H1 (cell line): ENCODE measurements around the gene KCNMB1. TPM values are rescaled to one million over a fixed set of nuclear protein-coding genes. Genes with fewer than 3 reads are reported as not detected.
A peak's percentile ranks its signal among the peaks of the same experiment; 100 is the strongest.

Experiments used
- CTCF ChIA-PET: fragments of 300-600 bp; sonication (Branson Sonifier 250); formaldehyde crosslinking; loops from one replicate; lab custom pipeline; 2021; ENCODE audit not compliant: partially characterized antibody; lab: Charles Lee
- POLR2A ChIA-PET: fragments of 300-600 bp; sonication (Branson Sonifier 250); formaldehyde crosslinking; loops from one replicate; lab custom pipeline; 2021; ENCODE audit warnings: inconsistent platforms; ENCODE audit not compliant: partially characterized antibody; lab: Charles Lee
- DNase-seq, 2 experiments: peaks; one replicate each; pipeline versions ENCODE4 v3.0.0 to v3.0.0-alpha.2; 2010 to 2022; ENCODE audit warnings: low spot score in 2 of 2, low read depth in 1 of 2, mixed read lengths in 1 of 2
- FAIRE-seq: peaks from 2 replicates; lab custom pipeline; 2011; peaks lifted over from hg19 to GRCh38; lab: Jason Lieb, UNC
- H2AFZ ChIP-seq: 2 replicates; pipeline ENCODE4 v1.8.1; 2012; ENCODE audit warnings: low read length, inconsistent platforms
- H2AK5ac ChIP-seq: 2 replicates; pipeline ENCODE4 v1.6.1; 2013; ENCODE audit warnings: low read depth, low read length
- H2BK120ac ChIP-seq: replicated peaks from 2 replicates; pipeline ENCODE3; 2013; ENCODE audit warnings: low read depth, low read length, inconsistent platforms
- H2BK12ac ChIP-seq: 2 replicates; pipeline ENCODE4 v1.6.1; 2013; ENCODE audit warnings: low read depth, low read length
- H2BK15ac ChIP-seq: 2 replicates; pipeline ENCODE4 v1.6.1; 2013; ENCODE audit warnings: low read length
- H2BK20ac ChIP-seq: 2 replicates; pipeline ENCODE4 v1.6.1; 2013; ENCODE audit warnings: low read length
- H2BK5ac ChIP-seq: 2 replicates; pipeline ENCODE4 v1.6.1; 2013; ENCODE audit warnings: low read depth, low read length
- H3K14ac ChIP-seq: 2 replicates; pipeline ENCODE4 v1.6.1; 2013; ENCODE audit warnings: inconsistent platforms; ENCODE audit not compliant: insufficient read length
- H3K18ac ChIP-seq: 2 replicates; pipeline ENCODE4 v1.6.1; 2013; ENCODE audit warnings: low read length; ENCODE audit errors: extremely low read depth
- H3K23ac ChIP-seq: 2 replicates; pipeline ENCODE4 v1.6.1; 2013; ENCODE audit warnings: inconsistent platforms; ENCODE audit not compliant: insufficient read length
- H3K23me2 ChIP-seq: 2 replicates; pipeline ENCODE4 v1.6.1; 2013; ENCODE audit warnings: low read depth, low read length
- H3K27ac ChIP-seq: 2 replicates; pipeline ENCODE4 v1.6.1; 2011; ENCODE audit warnings: low read depth, low read length, inconsistent platforms
- H3K27me3 ChIP-seq, 4 experiments: replicated peaks in 1 of 4; 1 replicate in 1 of 4; 2 replicates in 3 of 4; pipeline versions ENCODE4 v1.6.1 to v1.8.1; 2011 to 2013; ENCODE audit warnings: low read length in 3 of 4, mild to moderate bottlenecking in 3 of 4, inconsistent platforms in 2 of 4, mixed read lengths in 2 of 4, moderate library complexity in 1 of 4; ENCODE audit not compliant: control insufficient read depth in 3 of 4, insufficient read depth in 3 of 4; ENCODE audit errors: extremely low read depth in 1 of 4
- H3K36me3 ChIP-seq, 4 experiments: 2 replicates each; pipeline versions ENCODE4 v1.6.1 to v1.8.1; 2011 to 2013; ENCODE audit warnings: mild to moderate bottlenecking in 4 of 4, low read length in 3 of 4, moderate library complexity in 2 of 4, control low read depth in 1 of 4, inconsistent platforms in 1 of 4; ENCODE audit not compliant: insufficient read depth in 4 of 4, control insufficient read depth in 2 of 4
- H3K4ac ChIP-seq: replicated peaks from 2 replicates; pipeline ENCODE3; 2013; ENCODE audit warnings: low read length, low read depth, mixed read lengths, inconsistent platforms; ENCODE audit not compliant: insufficient read length
- H3K4me1 ChIP-seq, 4 experiments: replicated peaks in 1 of 4; 1 replicate in 1 of 4; 2 replicates in 3 of 4; pipeline versions ENCODE4 v1.6.1 to v1.8.1; 2011 to 2013; ENCODE audit warnings: low read length in 3 of 4, inconsistent platforms in 2 of 4, mixed read lengths in 1 of 4; ENCODE audit not compliant: insufficient read depth in 4 of 4, control insufficient read depth in 3 of 4
- H3K4me2 ChIP-seq, 2 experiments: 2 replicates each; pipeline versions ENCODE4 v1.6.1 to v1.8.1; 2011 to 2013; ENCODE audit warnings: low read depth in 2 of 2, low read length in 2 of 2, control low read depth in 1 of 2, inconsistent platforms in 1 of 2, mild to moderate bottlenecking in 1 of 2; ENCODE audit not compliant: insufficient read depth in 1 of 2
- H3K4me3 ChIP-seq, 4 experiments: fragments of 200-600, 300-600 bp in 1 of 4; sonication (generic), shearing (Covaris generic), sonication (Bioruptor Twin) in 1 of 4; 2 replicates each; pipeline versions ENCODE4 v1.5.1 to v1.8.1; 2011 to 2016; ENCODE audit warnings: low read length in 4 of 4, low read depth in 3 of 4, control low read depth in 2 of 4, inconsistent platforms in 2 of 4, mild to moderate bottlenecking in 2 of 4, mixed read lengths in 1 of 4, moderate library complexity in 1 of 4; ENCODE audit not compliant: insufficient read depth in 2 of 4; ENCODE audit errors: extremely low read depth in 1 of 4
- H3K56ac ChIP-seq: replicated peaks from 2 replicates; pipeline ENCODE3; 2013; ENCODE audit warnings: low read depth, mild to moderate bottlenecking, mixed read lengths, low read length, inconsistent platforms; ENCODE audit not compliant: insufficient read length
- H3K79me1 ChIP-seq: 2 replicates; pipeline ENCODE4 v1.6.1; 2013; ENCODE audit warnings: low read depth, low read length, control low read depth
- H3K79me2 ChIP-seq, 2 experiments: 2 replicates each; pipeline versions ENCODE4 v1.6.1 to v1.8.1; 2012 to 2013; ENCODE audit warnings: low read length in 2 of 2, mild to moderate bottlenecking in 2 of 2, inconsistent platforms in 1 of 2; ENCODE audit not compliant: insufficient read depth in 2 of 2, control insufficient read depth in 1 of 2
- H3K9ac ChIP-seq, 4 experiments: replicated peaks in 1 of 4; 1 replicate in 1 of 4; 2 replicates in 3 of 4; pipeline versions ENCODE4 v1.6.1 to v1.8.1; 2011 to 2013; ENCODE audit warnings: low read depth in 3 of 4, low read length in 3 of 4, control low read depth in 2 of 4, mild to moderate bottlenecking in 2 of 4, moderate library complexity in 2 of 4, inconsistent platforms in 1 of 4; ENCODE audit errors: extremely low read depth in 1 of 4
- H3K9me3 ChIP-seq, 2 experiments: 2 replicates each; pipeline versions ENCODE4 v1.6.1 to v1.8.1; 2012 to 2013; ENCODE audit warnings: mild to moderate bottlenecking in 2 of 2, moderate library complexity in 2 of 2, control low read depth in 1 of 2, inconsistent platforms in 1 of 2, low read depth in 1 of 2, low read length in 1 of 2, mixed read lengths in 1 of 2; ENCODE audit not compliant: insufficient read depth in 2 of 2
- H4K20me1 ChIP-seq, 2 experiments: replicated peaks in 1 of 2; 2 replicates each; pipeline versions ENCODE3 to v1.8.1; 2011 to 2013; ENCODE audit warnings: inconsistent platforms in 2 of 2, low read length in 2 of 2, mild to moderate bottlenecking in 1 of 2; ENCODE audit not compliant: insufficient read depth in 2 of 2, control insufficient read depth in 1 of 2
- H4K5ac ChIP-seq: 2 replicates; pipeline ENCODE4 v1.6.1; 2013; ENCODE audit warnings: low read length, low read depth, mixed read lengths, inconsistent platforms; ENCODE audit not compliant: insufficient read length
- H4K8ac ChIP-seq: 2 replicates; pipeline ENCODE4 v1.8.0; 2013; ENCODE audit warnings: mild to moderate bottlenecking, moderate library complexity, low read length, inconsistent platforms; ENCODE audit not compliant: insufficient read depth; ENCODE audit errors: extremely low read depth
- H4K91ac ChIP-seq: replicated peaks from 2 replicates; pipeline ENCODE3; 2013; ENCODE audit warnings: low read length, mixed read lengths, inconsistent platforms; ENCODE audit not compliant: insufficient read length
- BRCA1 ChIP-seq: IDR thresholded peaks from 2 replicates; pipeline ENCODE4 v1.6.1; 2012; ENCODE audit warnings: low read depth, low read length, improper control_type of control experiment
- EP300 ChIP-seq, 2 experiments: IDR thresholded peaks; 1 replicate in 1 of 2; 2 replicates in 1 of 2; pipeline ENCODE4 v1.6.1; 2011 to 2012; ENCODE audit warnings: low read depth in 2 of 2, low read length in 2 of 2, mild to moderate bottlenecking in 2 of 2, borderline replicate concordance in 1 of 2, inconsistent platforms in 1 of 2, moderate library complexity in 1 of 2
- GTF2F1 ChIP-seq: IDR thresholded peaks from 2 replicates; pipeline ENCODE4 v1.6.1; 2012; ENCODE audit warnings: low read depth, low read length, improper control_type of control experiment, borderline replicate concordance
- HDAC2 ChIP-seq, 2 experiments: fragments of 300-600 bp in 1 of 2; sonication (generic) in 1 of 2; IDR thresholded peaks; 2 replicates each; pipeline ENCODE4 v1.6.1; 2011 to 2012; ENCODE audit warnings: low read depth in 2 of 2, low read length in 2 of 2, mild to moderate bottlenecking in 2 of 2, moderate library complexity in 2 of 2, borderline replicate concordance in 1 of 2, inconsistent platforms in 1 of 2
- JUN ChIP-seq: IDR thresholded peaks from 2 replicates; pipeline ENCODE4 v1.6.1; 2011; ENCODE audit warnings: low read depth, mild to moderate bottlenecking, improper control_type of control experiment, low read length
- MAFK ChIP-seq: IDR thresholded peaks from 2 replicates; pipeline ENCODE4 v1.6.1; 2012; ENCODE audit warnings: low read depth, mild to moderate bottlenecking, improper control_type of control experiment, low read length
- POLR2AphosphoS5 ChIP-seq: IDR thresholded peaks from 2 replicates; pipeline ENCODE4 v1.6.1; 2011; ENCODE audit warnings: low read depth, low read length
- TAF7 ChIP-seq: optimal IDR thresholded peaks from 2 replicates; pipeline ENCODE3; 2011; ENCODE audit warnings: low read depth, mild to moderate bottlenecking, inconsistent platforms, low read length, moderate library complexity, borderline replicate concordance
- TBP ChIP-seq: IDR thresholded peaks from 2 replicates; pipeline ENCODE4 v1.6.1; 2011; ENCODE audit warnings: low read depth, low read length, improper control_type of control experiment
- whole genome bisulfite sequencing, 2 experiments: shearing (Covaris generic) in 1 of 2; methylation state at CpG; one replicate each; pipeline versions ENCODE4 v1.1.6 to v1.1.7; 2013 to 2015; ENCODE audit warnings: low lambda C conversion rate in 2 of 2, mixed read lengths in 2 of 2, inconsistent platforms in 1 of 2, low coverage in 1 of 2, missing lambda C conversion rate in 1 of 2; ENCODE audit not compliant: insufficient replicate concordance in 2 of 2, insufficient coverage in 1 of 2, insufficient read length in 1 of 2; ENCODE audit errors: extremely low coverage in 1 of 2, missing lambda C conversion rate in 1 of 2; 5-methylcytosine and 5-hydroxymethylcytosine counted together
- polyA plus RNA-seq, 7 experiments: library from polyadenylated mRNA; depleted of rRNA in 3 of 7; stranded (reverse) in 5 of 7; unstranded in 2 of 7; fragments of >200 nt in 5 of 7; fragments of 200-250 nt in 2 of 7; gene quantifications; 1 replicate in 5 of 7; 2 replicates in 1 of 7; 4 replicates in 1 of 7; pipeline versions ENCODE4 v1.2.1 to v1.2.3, GENCODE V29; 2011 to 2013; ENCODE audit warnings: missing spikeins in 2 of 7, mixed read lengths in 2 of 7
- total RNA-seq: library from RNA; stranded (reverse); fragmentation: NEBNext Ultra II Directional; extraction: Animal tissue kit (Norgen Biotek cat#: 25700); gene quantifications from 2 replicates; pipeline ENCODE4 v1.2.1, GENCODE V29; 2021
- TF ChIP-seq, protein P1 (sequence below): IDR thresholded peaks from 2 replicates; pipeline ENCODE4 v1.6.1; 2011; ENCODE audit warnings: low read length, improper control_type of control experiment

Gene KCNMB1
- total and polyA plus RNA-seq, 2 of the 8 experiments (the other 6 are each of a cell fraction or from before 2014, with no cell fraction given) = 0.08 to 0.19 TPM

- no peak overlapping the region for H3K14ac ChIP-seq
- no peaks in the 10 kb centered on the region for H3K36me3 ChIP-seq
- FAIRE-seq = no peak
- no peak overlapping the region for H2AK5ac ChIP-seq
- H2BK20ac ChIP-seq = no peak overlapping the region
- H3K27me3 ChIP-seq = no peaks in the 10 kb centered on the region
- POLR2A ChIA-PET = interaction anchor here (0.6 kb wide), 2 partner anchors 157 to 420 kb away, joined by 3 read pairs; no protein-coding TSS in a partner anchor
- H3K18ac ChIP-seq = no peak overlapping the region
- peak overlapping the region; percentile 50 for H3K4ac ChIP-seq
- no peak overlapping the region for H4K8ac ChIP-seq
- H4K5ac ChIP-seq = no peak overlapping the region
- no peak overlapping the region for H3K56ac ChIP-seq
- H3K4me3 ChIP-seq = no peak overlapping the region
- H4K20me1 ChIP-seq = no peaks in the 10 kb centered on the region
- H3K9me3 ChIP-seq = no peaks in the 10 kb centered on the region
- H2AFZ ChIP-seq = no peak overlapping the region
- H3K23me2 ChIP-seq = no peaks in the 10 kb centered on the region
- no peak overlapping the region for H2BK120ac ChIP-seq
- no peak for TF ChIP-seq TAF7
- no peak for TF ChIP-seq EP300 (IDR thresholded peaks at IDR 0.05; ENCODE audit: borderline replicate concordance in 1 of 2, low read depth in 2 of 2, low read length in 2 of 2)
- TF ChIP-seq, protein P1, sequence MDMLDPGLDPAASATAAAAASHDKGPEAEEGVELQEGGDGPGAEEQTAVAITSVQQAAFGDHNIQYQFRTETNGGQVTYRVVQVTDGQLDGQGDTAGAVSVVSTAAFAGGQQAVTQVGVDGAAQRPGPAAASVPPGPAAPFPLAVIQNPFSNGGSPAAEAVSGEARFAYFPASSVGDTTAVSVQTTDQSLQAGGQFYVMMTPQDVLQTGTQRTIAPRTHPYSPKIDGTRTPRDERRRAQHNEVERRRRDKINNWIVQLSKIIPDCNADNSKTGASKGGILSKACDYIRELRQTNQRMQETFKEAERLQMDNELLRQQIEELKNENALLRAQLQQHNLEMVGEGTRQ = no peak
- TF ChIP-seq MAFK = no peak
- no peak for TF ChIP-seq HDAC2 (IDR thresholded peaks at IDR 0.05; ENCODE audit: borderline replicate concordance in 1 of 2, low read depth in 2 of 2, low read length in 2 of 2)
- no peak for TF ChIP-seq JUN
- TF ChIP-seq TBP = no peak
- TF ChIP-seq GTF2F1 = no peak
- no peak for TF ChIP-seq POLR2AphosphoS5
- no peak for TF ChIP-seq BRCA1
- H3K23ac ChIP-seq = no peak overlapping the region
- CTCF ChIA-PET = interaction anchor here (0.8 to 10.8 kb wide), 15 partner anchors 11 to 213 kb away, joined by 3 to 151 read pairs (median 3); partner anchors contain the start of gene KCNMB1
- H2BK15ac ChIP-seq = no peak overlapping the region
- no peak overlapping the region for H3K27ac ChIP-seq
- no peak overlapping the region for H2BK5ac ChIP-seq
- no peak for DNase-seq
- WGBS, 2 experiments = 86% methylated on average over 8 of the region's 8 CpGs; no CpG with 5 or more reads in 1 of the 2 experiments
- no peaks in the 10 kb centered on the region for H3K79me1 ChIP-seq
- no peaks in the 10 kb centered on the region for H3K79me2 ChIP-seq
- no peak overlapping the region for H4K91ac ChIP-seq
- H3K4me2 ChIP-seq = no peak overlapping the region
- no peak overlapping the region for H3K9ac ChIP-seq
- no peak overlapping the region; the same call in 1 of the 2 replicates for H2BK12ac ChIP-seq
- peaks cover 0 to 2% (median 0%) of the 10 kb centered on the region in 4 experiments; a peak in 3 of 7 replicates for H3K4me1 ChIP-seq
Observed at GRCh38 chr5:170418736-170419135, 29.6 kb upstream of the KCNMB1 start.
